Measurements from ENCODE around the gene PHYHIPL. TPM values are rescaled to one million over a fixed set of nuclear protein-coding genes. Genes with fewer than 3 reads are reported as not detected.

The PHYHIPL gene
- 90.0 TPM for polyA plus RNA-seq (2012; ENCODE audit: insufficient read depth, insufficient read length, low read depth)

- Histone ChIP-seq H3K4me3 (ENCODE audit: low read depth, low read length) (peak within 1 kb of the TSS; percentile 87), H3K36me3 (peaks cover 7% of the 10 kb centered on the region), H3K9me3 (no peaks in the 10 kb centered on the region), H3K27me3 (no peaks in the 10 kb centered on the region), H3K4me1 (no peaks in the 10 kb centered on the region)
- peak; percentile 84 for DNase-seq
- TF ChIP-seq CTCF (IDR thresholded peaks at IDR 0.05; ENCODE audit: low read depth, low read length) = no peak
Measured at GRCh38 chr10:59176241-59177030, at the start of gene PHYHIPL. Gene PHYHIPL (plus strand): TSS chr10:59176643. CDS start chr10:59176854, 211 bp downstream.

- H3K36me3 ChIP-seq = no peaks in the 10 kb centered on the region
- H3K27me3 ChIP-seq = no peaks in the 10 kb centered on the region
Measured at GRCh38 chr10:59126991-59127390, 49.5 kb upstream of the PHYHIPL start.

DNA sequence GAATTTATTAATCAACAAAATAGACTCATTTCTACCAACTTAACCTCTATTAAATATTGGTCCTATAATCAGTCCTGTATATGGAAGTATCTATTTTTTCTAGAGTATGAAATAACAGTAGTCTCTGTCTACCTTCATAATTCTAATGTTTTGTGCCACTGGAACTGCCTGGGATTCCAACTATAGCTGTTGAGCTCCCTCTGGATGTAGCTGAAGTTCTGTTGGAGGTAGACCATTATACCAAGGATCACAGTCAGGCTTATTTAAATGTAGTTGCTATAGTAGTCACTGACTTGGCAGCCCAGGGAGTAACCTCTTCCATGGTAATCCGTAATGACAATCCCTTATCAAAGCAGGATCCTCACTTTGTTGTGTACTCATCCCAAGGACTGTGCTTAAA, 48.5 kb upstream of the PHYHIPL start:
- H3K4me3 ChIP-seq (ENCODE audit: low read depth, low read length) = no peak overlapping the region
- DNase-seq = no peak
- no peaks in the 10 kb centered on the region for H3K27me3 ChIP-seq
- peaks cover 19% of the 10 kb centered on the region for H3K4me1 ChIP-seq
- H3K9me3 ChIP-seq = no peaks in the 10 kb centered on the region
- H3K36me3 ChIP-seq = no peaks in the 10 kb centered on the region
- TF ChIP-seq CTCF (IDR thresholded peaks at IDR 0.05; ENCODE audit: low read depth, low read length) = 0 out of 2 replicates have a peak, but pooled peaks have one; percentile 10

More at GRCh38 chr10:59126991-59127390, 49.5 kb upstream of the PHYHIPL start:
- Histone ChIP-seq H3K4me3 (ENCODE audit: low read depth, low read length) (no peak overlapping the region), H3K4me1 (peaks cover 19% of the 10 kb centered on the region), H3K9me3 (no peaks in the 10 kb centered on the region)
- no peak for TF ChIP-seq CTCF (IDR thresholded peaks at IDR 0.05; ENCODE audit: low read depth, low read length)
- DNase-seq = no peak

DNA sequence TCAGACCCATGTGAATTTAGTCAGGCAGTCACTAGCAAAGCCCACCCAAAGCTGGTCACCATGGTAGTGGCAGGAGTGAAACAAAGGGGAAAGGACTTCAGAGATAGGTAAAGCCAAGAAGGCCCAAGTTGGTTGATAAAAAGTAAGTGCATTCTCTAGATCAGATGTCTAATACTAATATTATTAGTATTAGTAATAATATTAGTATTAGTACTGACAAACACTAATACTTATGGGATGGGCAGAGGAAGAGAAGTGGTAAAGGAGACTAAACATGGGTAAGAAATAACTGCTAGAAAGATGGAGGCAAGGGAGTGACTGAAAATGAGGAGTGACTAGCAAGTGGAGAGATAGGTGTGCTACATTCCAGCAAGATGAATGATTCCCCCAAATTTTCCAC, 46.6 kb upstream of the PHYHIPL start:
- Histone ChIP-seq H3K9me3 (no peaks in the 10 kb centered on the region), H3K27me3 (no peaks in the 10 kb centered on the region), H3K36me3 (no peaks in the 10 kb centered on the region), H3K4me3 (ENCODE audit: low read depth, low read length) (no peak overlapping the region), H3K4me1 (peaks cover 19% of the 10 kb centered on the region)
- no peak for DNase-seq
- no peak for TF ChIP-seq CTCF (IDR thresholded peaks at IDR 0.05; ENCODE audit: low read depth, low read length)

DNA sequence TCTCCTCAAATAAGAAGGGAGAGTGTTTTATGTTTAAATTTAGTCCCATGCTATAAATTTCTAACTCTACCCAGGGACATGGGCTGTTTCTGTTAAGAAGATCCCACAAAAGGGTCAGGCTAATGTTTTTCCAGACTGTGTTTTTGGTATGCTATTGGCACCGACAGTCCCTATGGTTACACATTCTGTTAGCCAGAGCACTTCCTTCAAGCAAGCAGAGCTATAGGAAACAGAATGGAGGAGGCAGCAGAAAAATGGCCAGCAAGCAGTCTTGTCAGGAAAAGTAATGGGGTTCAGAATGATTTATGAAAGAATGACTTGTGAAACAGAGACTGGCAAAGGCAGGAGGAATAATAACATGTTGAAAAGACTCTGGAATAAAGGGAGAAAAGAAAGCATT, 44.8 kb upstream of the PHYHIPL start:
- Histone ChIP-seq H3K4me3 (ENCODE audit: low read depth, low read length) (no peak overlapping the region), H3K36me3 (no peaks in the 10 kb centered on the region), H3K4me1 (peaks cover 10% of the 10 kb centered on the region), H3K9me3 (no peaks in the 10 kb centered on the region), H3K27me3 (no peaks in the 10 kb centered on the region)
- no peak for TF ChIP-seq CTCF (IDR thresholded peaks at IDR 0.05; ENCODE audit: low read depth, low read length)
- DNase-seq = no peak

Measured in BE2C (cell line).